WTC11 (cell line): ENCODE measurements around the gene TRIM29. TPM values are rescaled to one million over a fixed set of nuclear protein-coding genes. Genes with fewer than 3 reads are reported as not detected.

ENCODE experiments used
- ATAC-seq: fragments of 200-7000 bp; cut with Tn5 transposase; 2 replicates; pipeline ENCODE4 v1.10.0; 2021; ENCODE audit warnings: mild to moderate bottlenecking, moderate library complexity
- CTCF ChIA-PET: fragments of 300-600 bp; sonication (Branson Sonifier 250); formaldehyde crosslinking; loops from one replicate; lab custom pipeline; 2021; ENCODE audit warnings: antibody characterized with exemption; lab: Charles Lee
- POLR2A ChIA-PET: fragments of 350-600 bp; sonication (Branson Sonifier 250); formaldehyde crosslinking; loops from one replicate; lab custom pipeline; 2021; ENCODE audit warnings: antibody characterized with exemption; lab: Charles Lee
- DNase-seq: peaks from one replicate; pipeline ENCODE4 v3.0.0; 2021; ENCODE audit warnings: low spot score
- H3K27ac Mint-ChIP-seq: 2 replicates; pipeline ENCODE4 v1.8.0; 2021; ENCODE audit warnings: mixed read lengths
- H3K27me3 Mint-ChIP-seq: 2 replicates; pipeline ENCODE4 v1.8.0; 2021; ENCODE audit warnings: low read depth, mild to moderate bottlenecking, moderate library complexity, mixed read lengths
- H3K36me3 Mint-ChIP-seq: 2 replicates; pipeline ENCODE4 v1.8.0; 2021; ENCODE audit warnings: mixed read lengths
- H3K4me1 Mint-ChIP-seq: 2 replicates; pipeline ENCODE4 v1.8.0; 2022; ENCODE audit warnings: mixed read lengths
- H3K4me3 Mint-ChIP-seq: 2 replicates; pipeline ENCODE4 v1.8.0; 2021; ENCODE audit warnings: mild to moderate bottlenecking, moderate library complexity, mixed read lengths
- H3K9me3 Mint-ChIP-seq: 2 replicates; pipeline ENCODE4 v1.8.0; 2021; ENCODE audit warnings: mixed read lengths
- FOXP1 ChIP-seq: sonication (generic); formaldehyde crosslinking; IDR thresholded peaks from 2 replicates; pipeline ENCODE4 v1.8.0; 2022; ENCODE audit warnings: missing genetic modification reagents, mild to moderate bottlenecking, moderate library complexity, borderline replicate concordance
- GABPB1 ChIP-seq: sonication (generic); formaldehyde crosslinking; IDR thresholded peaks from 2 replicates; pipeline ENCODE4 v1.8.1; 2023; ENCODE audit warnings: mild to moderate bottlenecking, missing genetic modification reagents
- HMGA2 ChIP-seq: fragments of 250-450 bp; sonication (Bioruptor Pico); IDR thresholded peaks from 2 replicates; pipeline ENCODE4 v1.4.0; 2021; ENCODE audit warnings: mild to moderate bottlenecking, moderate library complexity
- NFATC4 ChIP-seq: fragments of 250-450 bp; sonication (Bioruptor Pico); IDR thresholded peaks from 2 replicates; pipeline ENCODE4 v1.9.0; 2021; ENCODE audit warnings: mild to moderate bottlenecking
- NFYB ChIP-seq: sonication (generic); formaldehyde crosslinking; conservative IDR thresholded peaks from 2 replicates; pipeline ENCODE4 v1.8.0; 2022; ENCODE audit warnings: low read depth, missing genetic modification reagents
- NR2C2 ChIP-seq: sonication (generic); formaldehyde crosslinking; IDR thresholded peaks from 2 replicates; pipeline ENCODE4 v1.8.0; 2022; ENCODE audit warnings: mild to moderate bottlenecking, missing genetic modification reagents
- NR3C1 ChIP-seq: sonication (generic); formaldehyde crosslinking; conservative IDR thresholded peaks from 2 replicates; pipeline ENCODE4 v1.8.1; 2023; ENCODE audit warnings: low read depth, mild to moderate bottlenecking, missing genetic modification reagents
- RORB ChIP-seq: fragments of 250-450 bp; sonication (Bioruptor Pico); IDR thresholded peaks from 2 replicates; pipeline ENCODE4 v1.9.0; 2021; ENCODE audit warnings: mild to moderate bottlenecking
- SP1 ChIP-seq: sonication (generic); formaldehyde crosslinking; conservative IDR thresholded peaks from 2 replicates; pipeline ENCODE4 v1.8.1; 2022; ENCODE audit warnings: missing genetic modification reagents
- TEAD4 ChIP-seq: sonication (generic); formaldehyde crosslinking; IDR thresholded peaks from 2 replicates; pipeline ENCODE4 v1.8.0; 2022; ENCODE audit warnings: mild to moderate bottlenecking, missing genetic modification reagents
- ZBTB21 ChIP-seq: sonication (generic); formaldehyde crosslinking; IDR thresholded peaks from 2 replicates; pipeline ENCODE4 v1.8.1; 2023; ENCODE audit warnings: mild to moderate bottlenecking, missing genetic modification reagents, borderline replicate concordance
- ZNF121 ChIP-seq: sonication (generic); formaldehyde crosslinking; IDR thresholded peaks from 2 replicates; pipeline ENCODE4 v1.8.0; 2023; ENCODE audit warnings: missing genetic modification reagents
- ZNF396 ChIP-seq: fragments of 250-450 bp; sonication (Bioruptor Pico); IDR thresholded peaks from 2 replicates; pipeline ENCODE4 v1.8.0; 2021; ENCODE audit warnings: mild to moderate bottlenecking, moderate library complexity, borderline replicate concordance
- total RNA-seq: library from RNA; stranded (reverse); gene quantifications from 3 replicates; pipeline ENCODE4 v1.2.3, GENCODE V29; 2021
- TF ChIP-seq, protein P1 (sequence below): sonication (generic); formaldehyde crosslinking; IDR thresholded peaks from 2 replicates; pipeline ENCODE4 v1.8.0; 2022; ENCODE audit warnings: mild to moderate bottlenecking, missing genetic modification reagents
- TF ChIP-seq, protein P2 (sequence below): fragments of 250-450 bp; sonication (Bioruptor Pico); IDR thresholded peaks from 2 replicates; pipeline ENCODE4 v1.8.0; 2021; ENCODE audit warnings: mild to moderate bottlenecking
- TF ChIP-seq, protein P3 (sequence below): sonication (generic); formaldehyde crosslinking; IDR thresholded peaks from 2 replicates; pipeline ENCODE4 v1.8.1; 2022; ENCODE audit warnings: mild to moderate bottlenecking, missing genetic modification reagents, moderate library complexity, borderline replicate concordance
- TF ChIP-seq, protein P4 (sequence below): fragments of 200-600 bp; IDR thresholded peaks from 2 replicates; pipeline ENCODE4 v1.8.0; 2022; ENCODE audit warnings: antibody characterized with exemption

TRIM29 gene
- total RNA-seq, 1 experiment from 2014 or later, result 0.11 TPM

DNA sequence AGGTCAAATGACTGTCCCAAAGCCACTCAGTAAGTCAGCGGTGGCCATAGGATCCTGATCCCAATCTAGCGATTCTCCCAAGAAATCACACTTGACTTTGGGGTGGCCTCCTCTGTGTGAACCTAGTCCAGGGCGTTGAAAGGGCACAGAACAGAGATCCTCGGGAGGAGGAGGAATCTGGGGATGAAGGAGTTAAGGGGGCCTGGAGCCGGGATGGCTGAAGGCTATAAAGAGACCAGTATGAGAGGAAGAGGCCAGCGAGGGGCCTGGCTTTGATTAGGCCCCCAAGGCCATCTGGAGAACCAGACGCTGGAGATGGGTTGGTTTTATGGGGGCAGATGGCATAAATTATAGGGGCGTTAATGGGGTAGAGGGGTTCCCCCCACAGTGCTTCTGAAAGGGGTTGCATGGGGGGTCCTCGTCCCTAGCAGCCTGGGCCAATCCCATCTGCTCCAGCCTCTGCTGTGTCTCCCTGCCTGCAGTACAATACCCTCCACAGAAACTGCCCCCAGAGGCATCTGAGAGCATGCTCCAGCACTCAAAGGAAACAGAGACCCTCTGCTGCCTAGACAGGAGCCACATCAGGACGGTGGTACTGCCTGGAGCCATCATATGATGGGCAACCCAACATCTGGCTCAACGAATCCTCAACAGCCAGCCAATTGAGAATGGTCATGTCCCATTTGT, 35.2 kb upstream of the TRIM29 start:
- ATAC-seq, result no peak
- no peak for DNase-seq
- TF ChIP-seq TEAD4 (CRISPR knock-in tag) (no peak), HMGA2 (CRISPR knock-in tag) (no peak), NFATC4 (no peak), FOXP1 (CRISPR knock-in tag) (no peak), NR3C1 (no peak), ZBTB21 (CRISPR knock-in tag) (no peak), RORB (CRISPR knock-in tag) (no peak)
- Mint-ChIP-seq H3K4me1 (peaks cover 9% of the 10 kb centered on the region; the same call in 1 of the 2 replicates), H3K27ac (no peak overlapping the region), H3K4me3 (no peak overlapping the region), H3K9me3 (no peaks in the 10 kb centered on the region), H3K36me3 (no peaks in the 10 kb centered on the region), H3K27me3 (peaks cover 87% of the 10 kb centered on the region)
- CTCF ChIA-PET, result interaction anchor here (0.6 to 5.9 kb wide), 7 partner anchors 7 to 130 kb away, joined by 3 to 94 read pairs (median 32); no protein-coding TSS in a partner anchor
- POLR2A ChIA-PET, result no interaction called here

DNA sequence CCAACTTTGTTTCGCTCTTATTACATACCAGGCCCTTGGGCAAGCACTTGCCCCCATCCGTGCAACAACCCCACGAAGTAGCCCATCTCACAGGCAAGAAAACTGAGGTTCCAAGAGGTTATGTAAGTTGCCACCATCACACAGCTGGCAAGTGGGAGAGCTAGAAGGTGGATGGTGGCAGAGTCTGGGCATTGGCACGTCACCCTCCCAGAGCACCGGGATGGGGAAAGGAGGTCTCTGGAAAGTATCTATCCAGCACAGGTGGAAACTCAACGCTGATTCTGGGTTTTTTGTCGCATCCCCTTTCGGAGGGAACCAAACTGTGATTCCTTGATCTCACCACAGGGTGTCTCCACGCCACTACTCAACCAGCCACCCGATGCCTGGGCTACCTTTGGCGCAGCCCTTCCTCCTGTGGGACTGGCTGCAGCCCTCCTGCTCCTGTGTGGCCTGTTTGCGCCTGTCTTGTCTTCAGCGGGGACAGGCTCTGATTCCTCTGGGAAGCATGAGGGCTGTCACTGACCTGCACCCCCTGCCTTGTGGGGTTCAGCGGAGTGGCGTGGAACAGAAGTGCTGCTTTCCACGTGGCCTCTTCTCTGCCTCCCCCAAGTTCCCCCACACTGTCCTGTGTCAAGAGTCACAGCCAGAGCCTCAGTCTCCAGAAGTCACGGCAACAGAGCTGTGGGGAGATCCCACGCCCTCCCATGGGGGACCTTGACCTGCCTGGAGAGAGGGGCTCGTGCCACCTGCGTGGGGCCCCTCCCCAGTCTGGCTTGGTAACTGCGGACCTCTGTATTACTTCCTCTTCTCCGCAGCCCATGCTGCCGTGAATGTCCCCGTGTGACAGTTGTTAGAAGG, 34.4 kb upstream of the TRIM29 start:
- ATAC-seq (peak; percentile 50), DNase-seq (peak; percentile 82)
- Mint-ChIP-seq H3K4me3 (no peak overlapping the region), H3K9me3 (no peaks in the 10 kb centered on the region), H3K27ac (no peak overlapping the region), H3K27me3 (peaks cover 89% of the 10 kb centered on the region), H3K36me3 (no peaks in the 10 kb centered on the region), H3K4me1 (peaks cover 9% of the 10 kb centered on the region; the same call in 1 of the 2 replicates)
- TF ChIP-seq, protein P1, sequence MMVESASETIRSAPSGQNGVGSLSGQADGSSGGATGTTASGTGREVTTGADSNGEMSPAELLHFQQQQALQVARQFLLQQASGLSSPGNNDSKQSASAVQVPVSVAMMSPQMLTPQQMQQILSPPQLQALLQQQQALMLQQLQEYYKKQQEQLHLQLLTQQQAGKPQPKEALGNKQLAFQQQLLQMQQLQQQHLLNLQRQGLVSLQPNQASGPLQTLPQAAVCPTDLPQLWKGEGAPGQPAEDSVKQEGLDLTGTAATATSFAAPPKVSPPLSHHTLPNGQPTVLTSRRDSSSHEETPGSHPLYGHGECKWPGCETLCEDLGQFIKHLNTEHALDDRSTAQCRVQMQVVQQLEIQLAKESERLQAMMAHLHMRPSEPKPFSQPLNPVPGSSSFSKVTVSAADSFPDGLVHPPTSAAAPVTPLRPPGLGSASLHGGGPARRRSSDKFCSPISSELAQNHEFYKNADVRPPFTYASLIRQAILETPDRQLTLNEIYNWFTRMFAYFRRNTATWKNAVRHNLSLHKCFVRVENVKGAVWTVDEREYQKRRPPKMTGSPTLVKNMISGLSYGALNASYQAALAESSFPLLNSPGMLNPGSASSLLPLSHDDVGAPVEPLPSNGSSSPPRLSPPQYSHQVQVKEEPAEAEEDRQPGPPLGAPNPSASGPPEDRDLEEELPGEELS (CRISPR knock-in tag), result 0 out of 2 replicates have a peak, but pooled peaks have one; percentile 39
- no peak for TF ChIP-seq NR2C2 (CRISPR knock-in tag)
- TF ChIP-seq SP1, result no peak
- TF ChIP-seq, protein P2, sequence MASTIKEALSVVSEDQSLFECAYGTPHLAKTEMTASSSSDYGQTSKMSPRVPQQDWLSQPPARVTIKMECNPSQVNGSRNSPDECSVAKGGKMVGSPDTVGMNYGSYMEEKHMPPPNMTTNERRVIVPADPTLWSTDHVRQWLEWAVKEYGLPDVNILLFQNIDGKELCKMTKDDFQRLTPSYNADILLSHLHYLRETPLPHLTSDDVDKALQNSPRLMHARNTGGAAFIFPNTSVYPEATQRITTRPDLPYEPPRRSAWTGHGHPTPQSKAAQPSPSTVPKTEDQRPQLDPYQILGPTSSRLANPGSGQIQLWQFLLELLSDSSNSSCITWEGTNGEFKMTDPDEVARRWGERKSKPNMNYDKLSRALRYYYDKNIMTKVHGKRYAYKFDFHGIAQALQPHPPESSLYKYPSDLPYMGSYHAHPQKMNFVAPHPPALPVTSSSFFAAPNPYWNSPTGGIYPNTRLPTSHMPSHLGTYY, result no peak
- TF ChIP-seq ZNF396 (CRISPR knock-in tag), result no peak
- TF ChIP-seq, protein P3, sequence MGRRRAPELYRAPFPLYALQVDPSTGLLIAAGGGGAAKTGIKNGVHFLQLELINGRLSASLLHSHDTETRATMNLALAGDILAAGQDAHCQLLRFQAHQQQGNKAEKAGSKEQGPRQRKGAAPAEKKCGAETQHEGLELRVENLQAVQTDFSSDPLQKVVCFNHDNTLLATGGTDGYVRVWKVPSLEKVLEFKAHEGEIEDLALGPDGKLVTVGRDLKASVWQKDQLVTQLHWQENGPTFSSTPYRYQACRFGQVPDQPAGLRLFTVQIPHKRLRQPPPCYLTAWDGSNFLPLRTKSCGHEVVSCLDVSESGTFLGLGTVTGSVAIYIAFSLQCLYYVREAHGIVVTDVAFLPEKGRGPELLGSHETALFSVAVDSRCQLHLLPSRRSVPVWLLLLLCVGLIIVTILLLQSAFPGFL, result no peak
- TF ChIP-seq NFYB, result no peak
- TF ChIP-seq, protein P4, sequence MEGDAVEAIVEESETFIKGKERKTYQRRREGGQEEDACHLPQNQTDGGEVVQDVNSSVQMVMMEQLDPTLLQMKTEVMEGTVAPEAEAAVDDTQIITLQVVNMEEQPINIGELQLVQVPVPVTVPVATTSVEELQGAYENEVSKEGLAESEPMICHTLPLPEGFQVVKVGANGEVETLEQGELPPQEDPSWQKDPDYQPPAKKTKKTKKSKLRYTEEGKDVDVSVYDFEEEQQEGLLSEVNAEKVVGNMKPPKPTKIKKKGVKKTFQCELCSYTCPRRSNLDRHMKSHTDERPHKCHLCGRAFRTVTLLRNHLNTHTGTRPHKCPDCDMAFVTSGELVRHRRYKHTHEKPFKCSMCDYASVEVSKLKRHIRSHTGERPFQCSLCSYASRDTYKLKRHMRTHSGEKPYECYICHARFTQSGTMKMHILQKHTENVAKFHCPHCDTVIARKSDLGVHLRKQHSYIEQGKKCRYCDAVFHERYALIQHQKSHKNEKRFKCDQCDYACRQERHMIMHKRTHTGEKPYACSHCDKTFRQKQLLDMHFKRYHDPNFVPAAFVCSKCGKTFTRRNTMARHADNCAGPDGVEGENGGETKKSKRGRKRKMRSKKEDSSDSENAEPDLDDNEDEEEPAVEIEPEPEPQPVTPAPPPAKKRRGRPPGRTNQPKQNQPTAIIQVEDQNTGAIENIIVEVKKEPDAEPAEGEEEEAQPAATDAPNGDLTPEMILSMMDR, result peak; percentile 27; the same call in 1 of the 2 replicates
- TF ChIP-seq GABPB1, result no peak
- TF ChIP-seq ZNF121 (CRISPR knock-in tag), result 0 out of 2 replicates have a peak, but pooled peaks have one; percentile 4
- CTCF ChIA-PET, result interaction anchor here (0.5 to 5.9 kb wide), 8 partner anchors 8 to 131 kb away, joined by 3 to 94 read pairs (median 20); no protein-coding TSS in a partner anchor
- POLR2A ChIA-PET, result no interaction called here
